OCI-LY7 (cell line): ENCODE measurements around the gene TRIP13.

Source experiments
- EZH2phosphoT487 ChIP-seq: fragments of 200-600 bp; sonication (generic); IDR thresholded peaks from 2 replicates; pipeline ENCODE4 v1.6.1; 2018; ENCODE audit warnings: low read depth, borderline replicate concordance, mild to moderate bottlenecking, mixed run types, antibody characterized with exemption, low read length, moderate library complexity, mixed read lengths
- TF ChIP-seq, protein P1 (sequence below): fragments of 200-600 bp; sonication (generic); conservative IDR thresholded peaks from 2 replicates; pipeline ENCODE4 v1.5.1; 2014; ENCODE audit warnings: mild to moderate bottlenecking, antibody characterized with exemption, low read length, moderate library complexity, mixed read lengths

DNA sequence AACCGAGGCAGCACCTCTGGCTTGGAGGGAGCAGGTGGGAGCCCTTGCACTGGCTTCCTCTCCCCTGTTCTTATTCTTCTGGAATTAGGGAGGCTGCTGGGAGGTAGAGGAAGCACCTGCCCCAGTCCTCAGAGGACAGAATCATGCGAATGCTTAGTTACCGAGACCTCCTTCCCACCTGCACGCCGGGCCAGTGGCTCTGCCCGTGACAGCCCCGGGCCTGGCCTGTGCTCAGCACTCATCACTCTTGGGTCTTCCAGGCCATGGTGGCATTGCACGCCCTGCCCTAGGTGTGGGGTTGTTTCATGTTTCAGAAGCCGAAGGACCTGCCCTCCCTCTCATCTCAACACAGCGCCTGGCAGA, 70.6 kb downstream of the TRIP13 start:
- TF ChIP-seq, protein P1, sequence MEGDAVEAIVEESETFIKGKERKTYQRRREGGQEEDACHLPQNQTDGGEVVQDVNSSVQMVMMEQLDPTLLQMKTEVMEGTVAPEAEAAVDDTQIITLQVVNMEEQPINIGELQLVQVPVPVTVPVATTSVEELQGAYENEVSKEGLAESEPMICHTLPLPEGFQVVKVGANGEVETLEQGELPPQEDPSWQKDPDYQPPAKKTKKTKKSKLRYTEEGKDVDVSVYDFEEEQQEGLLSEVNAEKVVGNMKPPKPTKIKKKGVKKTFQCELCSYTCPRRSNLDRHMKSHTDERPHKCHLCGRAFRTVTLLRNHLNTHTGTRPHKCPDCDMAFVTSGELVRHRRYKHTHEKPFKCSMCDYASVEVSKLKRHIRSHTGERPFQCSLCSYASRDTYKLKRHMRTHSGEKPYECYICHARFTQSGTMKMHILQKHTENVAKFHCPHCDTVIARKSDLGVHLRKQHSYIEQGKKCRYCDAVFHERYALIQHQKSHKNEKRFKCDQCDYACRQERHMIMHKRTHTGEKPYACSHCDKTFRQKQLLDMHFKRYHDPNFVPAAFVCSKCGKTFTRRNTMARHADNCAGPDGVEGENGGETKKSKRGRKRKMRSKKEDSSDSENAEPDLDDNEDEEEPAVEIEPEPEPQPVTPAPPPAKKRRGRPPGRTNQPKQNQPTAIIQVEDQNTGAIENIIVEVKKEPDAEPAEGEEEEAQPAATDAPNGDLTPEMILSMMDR = no peak
- TF ChIP-seq EZH2phosphoT487 = no peak
